ENCODE results near the gene CDIP1.
A peak's percentile ranks its signal among the peaks of the same experiment; 100 is the strongest.

The CDIP1 gene

GRCh38 chr16:4475880-4476788 lies 62.4 kb downstream of the CDIP1 start, which contains the start of gene HMOX2:
TSS of gene HMOX2 (plus strand) at chr16:4476398. CDS start at chr16:4505525, 29,127 bp downstream.
- H3K4me3 Mint-ChIP-seq, result peak within 1 kb of the TSS; percentile 87 to 92
- no peaks in the 10 kb centered on the region for H3K9me3 Mint-ChIP-seq
- H3K4me1 Mint-ChIP-seq, result peaks cover 14 to 38% of the 10 kb centered on the region in 2 donors
- peak; percentile 92 to 94 for ATAC-seq (replicated peaks)
- H3K27ac Mint-ChIP-seq, result peak within 1 kb of the TSS; percentile 83
- peaks cover 0 to 6% of the 10 kb centered on the region in 2 donors for H3K36me3 Mint-ChIP-seq
- DNase-seq, result peak; percentile 97
- no peaks in the 10 kb centered on the region for H3K27me3 Mint-ChIP-seq

- DNase-seq (peak; percentile 85), ATAC-seq (replicated peaks) (peak; percentile 53 to 60)
- H3K27ac Mint-ChIP-seq, result peak within 1 kb of the TSS; percentile 94
- H3K9me3 Mint-ChIP-seq, result no peaks in the 10 kb centered on the region
- peak within 1 kb of the TSS; percentile 82 to 86 for H3K4me3 Mint-ChIP-seq
- H3K36me3 Mint-ChIP-seq, result peaks cover 0 to 6% of the 10 kb centered on the region in 2 donors
- H3K4me1 Mint-ChIP-seq, result peaks cover 14 to 37% of the 10 kb centered on the region in 2 donors
- H3K27me3 Mint-ChIP-seq, result no peaks in the 10 kb centered on the region
Measured at GRCh38 chr16:4474192-4474961, 64.2 kb downstream of the CDIP1 start, which contains the start of gene NMRAL1. TSS of gene NMRAL1 (minus strand) at chr16:4474625. CDS start at chr16:4474132, 493 bp downstream.

GRCh38 chr16:4472880-4473279 lies 65.7 kb downstream of the CDIP1 start:
- H3K27ac Mint-ChIP-seq, result peak overlapping the region; percentile 67
- H3K27me3 Mint-ChIP-seq, result no peaks in the 10 kb centered on the region
- DNase-seq (no peak), ATAC-seq (replicated peaks) (no peak)
- H3K4me3 Mint-ChIP-seq, result no peak overlapping the region
- peaks cover 10 to 27% of the 10 kb centered on the region in 2 donors for H3K4me1 Mint-ChIP-seq
- H3K9me3 Mint-ChIP-seq, result no peaks in the 10 kb centered on the region
- H3K36me3 Mint-ChIP-seq, result peaks cover 7 to 13% of the 10 kb centered on the region in 2 donors

GRCh38 chr16:4471869-4472268 lies 66.7 kb downstream of the CDIP1 start:
- Mint-ChIP-seq H3K27ac (no peak overlapping the region), H3K9me3 (no peaks in the 10 kb centered on the region), H3K4me3 (no peak overlapping the region), H3K36me3 (peaks cover 10 to 16% of the 10 kb centered on the region in 2 donors), H3K27me3 (no peaks in the 10 kb centered on the region), H3K4me1 (peaks cover 9 to 17% of the 10 kb centered on the region in 2 donors)
- ATAC-seq (replicated peaks) (no peak), DNase-seq (no peak)

GRCh38 chr16:4468972-4469371 lies 69.6 kb downstream of the CDIP1 start:
- DNase-seq, result no peak
- H3K9me3 Mint-ChIP-seq, result no peaks in the 10 kb centered on the region
- H3K27me3 Mint-ChIP-seq, result no peaks in the 10 kb centered on the region
- ATAC-seq (replicated peaks), result no peak
- no peak overlapping the region for H3K27ac Mint-ChIP-seq
- no peak overlapping the region for H3K4me3 Mint-ChIP-seq
- H3K36me3 Mint-ChIP-seq, result peaks cover 24 to 31% of the 10 kb centered on the region in 2 donors
- H3K4me1 Mint-ChIP-seq, result peaks cover 3 to 5% of the 10 kb centered on the region in 2 donors

GRCh38 chr16:4467916-4468315 lies 70.7 kb downstream of the CDIP1 start:
- no peak for DNase-seq
- Mint-ChIP-seq H3K36me3 (peaks cover 26 to 38% of the 10 kb centered on the region in 2 donors), H3K4me3 (no peak overlapping the region), H3K27ac (no peak overlapping the region), H3K27me3 (no peaks in the 10 kb centered on the region), H3K9me3 (no peaks in the 10 kb centered on the region), H3K4me1 (peaks cover under 1 to 2% of the 10 kb centered on the region in 2 donors)
- ATAC-seq (replicated peaks), result no peak

GRCh38 chr16:4465977-4466779 lies 72.4 kb downstream of the CDIP1 start:
- Mint-ChIP-seq H3K4me3 (no peak overlapping the region), H3K4me1 (peaks cover 0 to under 1% of the 10 kb centered on the region in 2 donors), H3K27ac (no peak overlapping the region), H3K36me3 (peaks cover 27 to 39% of the 10 kb centered on the region in 2 donors), H3K9me3 (no peaks in the 10 kb centered on the region), H3K27me3 (no peaks in the 10 kb centered on the region)
- DNase-seq (no peak), ATAC-seq (replicated peaks) (no peak)

GRCh38 chr16:4463522-4464163 lies 74.9 kb downstream of the CDIP1 start:
- H3K36me3 Mint-ChIP-seq, result peaks cover 38 to 53% of the 10 kb centered on the region in 2 donors
- peak overlapping the region; percentile 57 for H3K27ac Mint-ChIP-seq
- no peak for ATAC-seq (replicated peaks)
- H3K27me3 Mint-ChIP-seq, result no peaks in the 10 kb centered on the region
- no peak overlapping the region for H3K4me3 Mint-ChIP-seq
- H3K4me1 Mint-ChIP-seq, result peaks cover 3 to 5% of the 10 kb centered on the region in 2 donors
- DNase-seq, result no peak
- no peaks in the 10 kb centered on the region for H3K9me3 Mint-ChIP-seq

GRCh38 chr16:4461250-4462085 lies 77.1 kb downstream of the CDIP1 start:
- Mint-ChIP-seq H3K9me3 (no peaks in the 10 kb centered on the region), H3K4me1 (peaks cover 5% of the 10 kb centered on the region in 2 donors), H3K27ac (peak overlapping the region; percentile 20), H3K27me3 (no peaks in the 10 kb centered on the region), H3K4me3 (no peak overlapping the region), H3K36me3 (peaks cover 33 to 50% of the 10 kb centered on the region in 2 donors)
- ATAC-seq (replicated peaks), result peak in 1 of 2 donors; percentile 31
- no peak for DNase-seq

- H3K4me3 Mint-ChIP-seq, result no peak overlapping the region
- H3K27me3 Mint-ChIP-seq, result no peaks in the 10 kb centered on the region
- H3K4me1 Mint-ChIP-seq, result peaks cover 7 to 8% of the 10 kb centered on the region in 2 donors
- ATAC-seq (replicated peaks), result no peak
- no peak for DNase-seq
- no peaks in the 10 kb centered on the region for H3K9me3 Mint-ChIP-seq
- H3K27ac Mint-ChIP-seq, result no peak overlapping the region
- H3K36me3 Mint-ChIP-seq, result peaks cover 32 to 47% of the 10 kb centered on the region in 2 donors
Measured at GRCh38 chr16:4460936-4461249, 77.7 kb downstream of the CDIP1 start.
